ENCODE data around the gene PHLDB2. TPM values are rescaled to one million over a fixed set of nuclear protein-coding genes. Genes with fewer than 3 reads are reported as not detected.

The PHLDB2 gene
- total RNA-seq, 2 donors from 2014 or later = 20.2 to 48.1 TPM

- TF ChIP-seq, protein P1, sequence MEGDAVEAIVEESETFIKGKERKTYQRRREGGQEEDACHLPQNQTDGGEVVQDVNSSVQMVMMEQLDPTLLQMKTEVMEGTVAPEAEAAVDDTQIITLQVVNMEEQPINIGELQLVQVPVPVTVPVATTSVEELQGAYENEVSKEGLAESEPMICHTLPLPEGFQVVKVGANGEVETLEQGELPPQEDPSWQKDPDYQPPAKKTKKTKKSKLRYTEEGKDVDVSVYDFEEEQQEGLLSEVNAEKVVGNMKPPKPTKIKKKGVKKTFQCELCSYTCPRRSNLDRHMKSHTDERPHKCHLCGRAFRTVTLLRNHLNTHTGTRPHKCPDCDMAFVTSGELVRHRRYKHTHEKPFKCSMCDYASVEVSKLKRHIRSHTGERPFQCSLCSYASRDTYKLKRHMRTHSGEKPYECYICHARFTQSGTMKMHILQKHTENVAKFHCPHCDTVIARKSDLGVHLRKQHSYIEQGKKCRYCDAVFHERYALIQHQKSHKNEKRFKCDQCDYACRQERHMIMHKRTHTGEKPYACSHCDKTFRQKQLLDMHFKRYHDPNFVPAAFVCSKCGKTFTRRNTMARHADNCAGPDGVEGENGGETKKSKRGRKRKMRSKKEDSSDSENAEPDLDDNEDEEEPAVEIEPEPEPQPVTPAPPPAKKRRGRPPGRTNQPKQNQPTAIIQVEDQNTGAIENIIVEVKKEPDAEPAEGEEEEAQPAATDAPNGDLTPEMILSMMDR (IDR thresholded peaks at IDR 0.05) = no peak
- DNase-seq (ENCODE audit: low spot score) = no peak
- Histone ChIP-seq H3K4me3 (no peak overlapping the region), H3K4me1 (peaks cover 0 to 19% of the 10 kb centered on the region in 2 donors), H3K27me3 (no peaks in the 10 kb centered on the region), H3K36me3 (peaks cover 4% of the 10 kb centered on the region), H3K9me3 (no peaks in the 10 kb centered on the region), H3K27ac (peak overlapping the region; percentile 23 to 41)
Observed at GRCh38 chr3:111970376-111970775, 111.3 kb downstream of the PHLDB2 start.

DNA sequence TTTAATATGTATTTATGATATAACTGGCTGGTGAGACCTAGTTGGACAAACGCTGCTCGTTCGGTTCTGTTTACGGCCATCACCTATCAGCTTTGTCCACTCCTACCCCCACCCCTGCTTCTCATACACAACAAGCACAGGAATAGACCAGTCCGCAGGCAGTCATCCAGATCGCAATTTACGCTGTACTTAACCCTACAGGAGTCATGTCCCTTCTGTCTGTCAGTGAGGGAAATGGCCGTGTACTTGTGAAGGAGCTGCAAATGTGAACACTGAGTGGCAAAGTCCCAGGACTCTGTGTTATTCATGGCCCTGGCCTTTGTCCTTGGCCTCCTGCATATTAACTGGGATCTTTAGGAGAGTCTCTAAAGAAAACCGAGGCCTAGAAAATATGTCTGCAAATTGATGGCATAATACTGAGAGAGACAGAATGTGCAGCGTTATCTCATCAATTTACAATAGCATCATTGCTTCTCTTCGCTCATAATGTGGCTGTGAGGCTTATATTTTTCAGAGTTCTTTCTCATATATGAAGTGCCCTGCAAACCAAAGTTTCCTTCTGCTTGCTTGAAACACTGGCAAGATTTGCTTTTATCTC, 112.6 kb downstream of the PHLDB2 start:
- Histone ChIP-seq H3K36me3 (peaks cover 4% of the 10 kb centered on the region), H3K9me3 (no peaks in the 10 kb centered on the region), H3K4me1 (peaks cover 0 to 18% of the 10 kb centered on the region in 2 donors), H3K27ac (peak overlapping the region in 1 of 2 donors; percentile 41), H3K27me3 (no peaks in the 10 kb centered on the region), H3K4me3 (no peak overlapping the region)
- TF ChIP-seq, protein P1 (IDR thresholded peaks at IDR 0.05) = no peak
- no peak for DNase-seq (ENCODE audit: low spot score)

GRCh38 chr3:111972891-111973290, 113.8 kb downstream of the PHLDB2 start:
- no peak for DNase-seq (ENCODE audit: low spot score)
- Histone ChIP-seq H3K27ac (no peak overlapping the region), H3K4me3 (no peak overlapping the region), H3K36me3 (peaks cover 4% of the 10 kb centered on the region), H3K9me3 (no peaks in the 10 kb centered on the region), H3K4me1 (peaks cover 0 to 8% of the 10 kb centered on the region in 2 donors), H3K27me3 (no peaks in the 10 kb centered on the region)
- TF ChIP-seq, protein P1 (IDR thresholded peaks at IDR 0.05) = no peak

GRCh38 chr3:111975131-111975530, 116.1 kb downstream of the PHLDB2 start:
- Histone ChIP-seq H3K27me3 (no peaks in the 10 kb centered on the region), H3K4me3 (no peak overlapping the region), H3K9me3 (no peaks in the 10 kb centered on the region), H3K4me1 (no peaks in the 10 kb centered on the region), H3K36me3 (no peaks in the 10 kb centered on the region), H3K27ac (no peak overlapping the region)
- DNase-seq (ENCODE audit: low spot score) = no peak
- TF ChIP-seq, protein P1 (IDR thresholded peaks at IDR 0.05) = no peak

DNA sequence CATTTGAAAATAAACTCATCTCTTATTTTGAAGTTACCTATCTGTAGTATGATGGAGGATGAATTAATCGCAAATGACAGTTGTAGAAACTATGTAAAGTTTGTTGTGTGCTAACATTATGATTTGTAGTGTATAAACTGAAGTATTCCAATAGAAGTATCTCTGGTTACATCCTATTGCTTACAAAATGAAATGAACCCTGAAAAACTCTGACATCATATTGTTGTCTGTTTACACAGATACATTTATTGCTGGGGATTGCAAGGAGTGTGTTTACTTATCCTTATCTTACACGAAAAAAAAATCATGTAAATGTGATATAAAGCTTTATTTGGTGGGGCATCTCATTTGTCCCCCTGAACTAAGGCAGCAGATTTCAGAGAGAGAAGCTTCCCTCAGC, 117.2 kb downstream of the PHLDB2 start:
- Histone ChIP-seq H3K9me3 (no peaks in the 10 kb centered on the region), H3K4me1 (peaks cover 0 to 6% of the 10 kb centered on the region in 2 donors), H3K4me3 (no peak overlapping the region), H3K27me3 (no peaks in the 10 kb centered on the region), H3K27ac (no peak overlapping the region), H3K36me3 (no peaks in the 10 kb centered on the region)
- TF ChIP-seq, protein P1 (IDR thresholded peaks at IDR 0.05) = no peak
- DNase-seq (ENCODE audit: low spot score) = no peak
